IMR-90 (cell line): ENCODE data around the gene GABRB1. TPM values are rescaled to one million over a fixed set of nuclear protein-coding genes. Genes with fewer than 3 reads are reported as not detected.

Experiments used
- ATAC-seq: fragments of 200-7000 bp; cut with Tn5 transposase; 2 replicates; pipeline ENCODE4 v1.9.1; 2020; ENCODE audit warnings: low read depth, mild to moderate bottlenecking, moderate library complexity
- BruUV-seq: library from RNA; stranded (reverse); fragments of 400-500 nt; replicated peaks from 2 replicates; lab custom pipeline; 2021; lab: Mats Ljungman, UMichigan
- CTCF ChIA-PET: fragments of 300-600 bp; formaldehyde crosslinking; extraction: SDS; loops from one replicate; lab custom pipeline; 2021; ENCODE audit warnings: antibody characterized with exemption; lab: Yijun Ruan, JAX
- POLR2A ChIA-PET: fragments of 300-600 bp; sonication (Branson Sonifier 250); formaldehyde crosslinking; loops from one replicate; lab custom pipeline; 2022; ENCODE audit warnings: antibody characterized with exemption; ENCODE audit not compliant: unreplicated experiment; lab: Charles Lee
- DNase-seq: peaks from one replicate; pipeline ENCODE4 v3.0.0; 2013
- H2AFZ ChIP-seq: replicated peaks from 2 replicates; pipeline ENCODE3; 2013; ENCODE audit warnings: low read length, mild to moderate bottlenecking; ENCODE audit not compliant: poor library complexity
- H2AK5ac ChIP-seq: 2 replicates; pipeline ENCODE4 v1.6.1; 2013; ENCODE audit warnings: low read depth, low read length, inconsistent platforms
- H2AK9ac ChIP-seq: replicated peaks from 2 replicates; pipeline ENCODE3; 2013; ENCODE audit warnings: mild to moderate bottlenecking, low read depth, low read length, moderate library complexity; ENCODE audit not compliant: poor library complexity
- H2BK120ac ChIP-seq: 2 replicates; pipeline ENCODE4 v1.6.1; 2013; ENCODE audit warnings: low read depth, low read length, inconsistent platforms
- H2BK15ac ChIP-seq: 3 replicates; pipeline ENCODE4 v1.6.1; 2013; ENCODE audit warnings: low read depth, low read length, inconsistent platforms
- H2BK20ac ChIP-seq: 2 replicates; pipeline ENCODE4 v1.6.1; 2013; ENCODE audit warnings: low read depth, mild to moderate bottlenecking, inconsistent platforms, low read length, moderate library complexity
- H2BK5ac ChIP-seq: 2 replicates; pipeline ENCODE4 v1.6.1; 2013; ENCODE audit warnings: mild to moderate bottlenecking, low read depth, low read length, inconsistent platforms; ENCODE audit not compliant: poor library complexity, severe bottlenecking
- H3K14ac ChIP-seq: replicated peaks from 2 replicates; pipeline ENCODE4 v1.6.1; 2013; ENCODE audit warnings: low read depth, low read length, inconsistent platforms
- H3K18ac ChIP-seq: 2 replicates; pipeline ENCODE4 v1.6.1; 2013; ENCODE audit warnings: low read depth, low read length, control low read depth
- H3K23ac ChIP-seq: 2 replicates; pipeline ENCODE4 v1.6.1; 2013; ENCODE audit warnings: low read depth, low read length, inconsistent platforms
- H3K27ac ChIP-seq: 2 replicates; pipeline ENCODE4 v1.5.1; 2013; ENCODE audit warnings: mild to moderate bottlenecking, control low read depth, low read length; ENCODE audit not compliant: insufficient read depth
- H3K27me3 ChIP-seq: 2 replicates; pipeline ENCODE4 v1.6.1; 2013; ENCODE audit warnings: low read length; ENCODE audit not compliant: control insufficient read depth, insufficient read depth
- H3K36me3 ChIP-seq: 2 replicates; pipeline ENCODE4 v1.6.1; 2013; ENCODE audit warnings: low read length, mixed read lengths; ENCODE audit not compliant: control insufficient read depth, insufficient read depth
- H3K4ac ChIP-seq: 2 replicates; pipeline ENCODE4 v1.6.1; 2013; ENCODE audit warnings: low read depth, low read length, inconsistent platforms
- H3K4me1 ChIP-seq: 2 replicates; pipeline ENCODE4 v1.6.1; 2013; ENCODE audit warnings: low read length, mixed read lengths; ENCODE audit not compliant: control insufficient read depth, insufficient read depth
- H3K4me2 ChIP-seq: 2 replicates; pipeline ENCODE4 v1.6.1; 2013; ENCODE audit warnings: low read depth, mild to moderate bottlenecking, control low read depth, low read length, moderate library complexity
- H3K4me3 ChIP-seq: 2 replicates; pipeline ENCODE4 v1.5.1; 2013; ENCODE audit warnings: low read depth, mild to moderate bottlenecking, control low read depth, low read length, moderate library complexity; ENCODE audit not compliant: insufficient read depth
- H3K56ac ChIP-seq: 2 replicates; pipeline ENCODE4 v1.6.1; 2013; ENCODE audit warnings: low read length, inconsistent platforms; ENCODE audit not compliant: insufficient read depth; ENCODE audit errors: extremely low read depth
- H3K79me1 ChIP-seq, 2 experiments: 2 replicates each; pipeline ENCODE4 v1.6.1; 2013; ENCODE audit warnings: low read length in 2 of 2, inconsistent platforms in 1 of 2, low read depth in 1 of 2
- H3K9ac ChIP-seq: 2 replicates; pipeline ENCODE4 v1.6.1; 2013; ENCODE audit warnings: low read depth, low read length, control low read depth
- H3K9me1 ChIP-seq: 2 replicates; pipeline ENCODE4 v1.6.1; 2013; ENCODE audit warnings: low read length, inconsistent platforms; ENCODE audit not compliant: insufficient read depth
- H3K9me3 ChIP-seq: 2 replicates; pipeline ENCODE4 v1.6.1; 2013; ENCODE audit warnings: low read length; ENCODE audit not compliant: control insufficient read depth, insufficient read depth
- H4K20me1 ChIP-seq: 2 replicates; pipeline ENCODE4 v1.6.1; 2013; ENCODE audit warnings: low read length, inconsistent platforms; ENCODE audit not compliant: insufficient read depth
- H4K5ac ChIP-seq: 2 replicates; pipeline ENCODE4 v1.6.1; 2013; ENCODE audit warnings: mild to moderate bottlenecking, low read depth, low read length, control low read depth
- H4K8ac ChIP-seq, 2 experiments: 2 replicates each; pipeline ENCODE4 v1.6.1; 2013; ENCODE audit warnings: low read depth in 2 of 2, low read length in 2 of 2, control low read depth in 1 of 2, inconsistent platforms in 1 of 2
- H4K91ac ChIP-seq: 2 replicates; pipeline ENCODE4 v1.6.1; 2013; ENCODE audit warnings: low read depth, low read length, inconsistent platforms; ENCODE audit not compliant: insufficient read depth
- BHLHE40 ChIP-seq: fragments of 150-350 bp; IDR thresholded peaks from 2 replicates; pipeline ENCODE4 v1.6.1; 2016; ENCODE audit warnings: mild to moderate bottlenecking, low read depth, low read length
- CEBPB ChIP-seq: IDR thresholded peaks from 2 replicates; pipeline ENCODE4 v1.6.1; 2012; ENCODE audit warnings: low read depth, low read length, improper control_type of control experiment
- CHD1 ChIP-seq: IDR thresholded peaks from 2 replicates; pipeline ENCODE4 v1.6.1; 2012; ENCODE audit warnings: low read depth, low read length, improper control_type of control experiment
- CTCF ChIP-seq: conservative IDR thresholded peaks from 2 replicates; pipeline ENCODE4 v1.5.1; 2012; ENCODE audit warnings: mild to moderate bottlenecking, low read depth, low read length, improper control_type of control experiment
- ELK1 ChIP-seq: fragments of 150-350 bp; IDR thresholded peaks from 2 replicates; pipeline ENCODE4 v1.6.1; 2016; ENCODE audit warnings: low read depth, mild to moderate bottlenecking, low read length, moderate library complexity, borderline replicate concordance
- FOS ChIP-seq: fragments of 150-350 bp; IDR thresholded peaks from 2 replicates; pipeline ENCODE4 v1.6.1; 2016; ENCODE audit warnings: low read depth, low read length
- MAFK ChIP-seq: IDR thresholded peaks from 2 replicates; pipeline ENCODE4 v1.6.1; 2012; ENCODE audit warnings: low read depth, low read length, improper control_type of control experiment
- MAZ ChIP-seq: IDR thresholded peaks from 2 replicates; pipeline ENCODE4 v1.6.1; 2012; ENCODE audit warnings: low read depth, mild to moderate bottlenecking, low read length, improper control_type of control experiment, moderate library complexity, borderline replicate concordance
- MXI1 ChIP-seq: IDR thresholded peaks from 2 replicates; pipeline ENCODE4 v1.6.1; 2012; ENCODE audit warnings: low read depth, mild to moderate bottlenecking, low read length, moderate library complexity, borderline replicate concordance
- NFE2L2 ChIP-seq: fragments of 150-350 bp; IDR thresholded peaks from 2 replicates; pipeline ENCODE4 v1.6.1; 2016; ENCODE audit warnings: low read depth, mild to moderate bottlenecking, low read length
- POLR2A ChIP-seq: IDR thresholded peaks from 2 replicates; pipeline ENCODE4 v1.6.1; 2012; ENCODE audit warnings: mild to moderate bottlenecking, low read depth, low read length
- RAD21 ChIP-seq: IDR thresholded peaks from 2 replicates; pipeline ENCODE4 v1.6.1; 2012; ENCODE audit warnings: low read length, improper control_type of control experiment
- RCOR1 ChIP-seq: IDR thresholded peaks from 2 replicates; pipeline ENCODE4 v1.6.1; 2012; ENCODE audit warnings: mild to moderate bottlenecking, low read length, improper control_type of control experiment; ENCODE audit not compliant: insufficient replicate concordance
- RFX5 ChIP-seq: IDR thresholded peaks from 2 replicates; pipeline ENCODE4 v1.8.0; 2012; ENCODE audit warnings: low read depth, mild to moderate bottlenecking, low read length, moderate library complexity
- SMC3 ChIP-seq: fragments of 150-350 bp; IDR thresholded peaks from 2 replicates; pipeline ENCODE4 v1.6.1; 2016; ENCODE audit warnings: low read depth, mild to moderate bottlenecking, antibody characterized with exemption, low read length, moderate library complexity
- USF2 ChIP-seq: fragments of 150-350 bp; IDR thresholded peaks from 2 replicates; pipeline ENCODE4 v1.6.1; 2017; ENCODE audit warnings: mild to moderate bottlenecking, antibody characterized with exemption, low read length, low read depth
- WGBS, 2 experiments: methylation state at CpG; one replicate each; pipeline versions ENCODE4 v1.1.5 to v1.1.7; 2013; ENCODE audit warnings: missing lambda C conversion rate in 2 of 2; ENCODE audit not compliant: insufficient read length in 1 of 2; ENCODE audit errors: extremely low coverage in 2 of 2; 5-methylcytosine and 5-hydroxymethylcytosine counted together
- dilution Hi-C: fragments of 300-500 bp; cut with HindIII; formaldehyde crosslinking; loops from one replicate; pipeline ENCODE4 v1.14.3; 2018; ENCODE audit warnings: low sequenced_read_pairs; ENCODE audit not compliant: unreplicated experiment
- in situ Hi-C: fragments of 300-500 bp; cut with MboI; formaldehyde crosslinking; loops from 3 replicates; pipeline ENCODE4 v1.14.3; 2019; ENCODE audit warnings: low sequenced_read_pairs, inconsistent platforms, mixed read lengths
- intact Hi-C: fragments of 100-400 bp; cut with micrococcal nuclease; formaldehyde crosslinking; loops from 2 replicates; pipeline ENCODE4 v1.10.0; 2022
- polyA plus RNA-seq, 3 experiments: library from polyadenylated mRNA; depleted of rRNA; stranded (reverse); fragments of >200 nt; gene quantifications; 2 replicates each; pipeline ENCODE4 v1.2.3, GENCODE V29; 2012; ENCODE audit warnings: low replicate concordance in 1 of 3
- total RNA-seq: library from RNA; depleted of rRNA; stranded (reverse); fragments of >200 nt; gene quantifications from 2 replicates; pipeline ENCODE4 v1.2.3, GENCODE V29; 2012

GABRB1 gene
- total and polyA plus RNA-seq, 2 of the 4 experiments (the other 2 are of a cell fraction): 4.7 to 16.1 TPM

GRCh38 chr4:47049347-47049746 is 18.0 kb downstream of the GABRB1 start:
- H2BK15ac ChIP-seq: no peak overlapping the region
- H3K79me1 ChIP-seq: no peaks in the 10 kb centered on the region
- no peak overlapping the region for H4K8ac ChIP-seq
- H3K18ac ChIP-seq: no peak overlapping the region
- TF ChIP-seq FOS (no peak), SMC3 (no peak), USF2 (no peak), ELK1 (no peak), POLR2A (no peak), NFE2L2 (no peak), RAD21 (no peak), RCOR1 (no peak), CHD1 (no peak), CEBPB (no peak), MAFK (no peak), CTCF (no peak), RFX5 (no peak), BHLHE40 (no peak), MAZ (no peak), MXI1 (no peak)
- H2AFZ ChIP-seq: no peak overlapping the region
- ChIA-PET CTCF (interaction anchor here (0.6 kb wide), 1 partner anchor 28 kb away, joined by 3 read pairs; no protein-coding TSS in a partner anchor), POLR2A (no interaction called here)
- no peak overlapping the region for H3K4me2 ChIP-seq
- H4K91ac ChIP-seq: no peak overlapping the region
- H2AK5ac ChIP-seq: no peak overlapping the region
- ATAC-seq (no peak), DNase-seq (no peak)
- no peak overlapping the region for H2BK20ac ChIP-seq
- H3K27ac ChIP-seq: no peak overlapping the region
- H3K4me3 ChIP-seq: no peak overlapping the region
- H3K14ac ChIP-seq: no peak overlapping the region
- no peaks in the 10 kb centered on the region for H4K20me1 ChIP-seq
- no peaks in the 10 kb centered on the region for H3K9me1 ChIP-seq
- H2BK5ac ChIP-seq: no peak overlapping the region
- no peak overlapping the region for H4K5ac ChIP-seq
- dilution Hi-C loops: no loop called here
- no peak overlapping the region for H2BK120ac ChIP-seq
- intact Hi-C loops: loop anchor here (10.0 kb wide), 1 partner anchor 45 kb away; no protein-coding TSS in a partner anchor
- BruUV-seq: no TSS peak
- no peak overlapping the region for H3K56ac ChIP-seq
- H2AK9ac ChIP-seq: no peak overlapping the region
- H3K27me3 ChIP-seq: no peaks in the 10 kb centered on the region
- H3K36me3 ChIP-seq: no peaks in the 10 kb centered on the region
- in situ Hi-C loops: no loop called here
- no peak overlapping the region for H3K23ac ChIP-seq
- WGBS, 2 experiments: no CpG with 5 or more reads among the region's 3 CpGs
- no peak overlapping the region for H3K9ac ChIP-seq
- H3K4me1 ChIP-seq: no peaks in the 10 kb centered on the region
- H3K4ac ChIP-seq: no peak overlapping the region
- no peaks in the 10 kb centered on the region for H3K9me3 ChIP-seq
